ENCODE measurements around the gene LETMD1.

The LETMD1 gene

GRCh38 chr12:51020448-51021182 lies 27.5 kb upstream of the LETMD1 start:
- no peak overlapping the region for H2AFZ ChIP-seq (ENCODE audit: low read depth, low read length, severe bottlenecking)
- H3K9ac ChIP-seq (ENCODE audit: low read length) = no peak overlapping the region
- 0 out of 2 replicates have a peak, but pooled peaks cover 3% of the 10 kb centered on the region for H3F3A ChIP-seq (ENCODE audit: insufficient read depth)
- H4K20me1 ChIP-seq (ENCODE audit: low read depth, low read length) = no peaks in the 10 kb centered on the region
- H3K9me2 ChIP-seq (replicated peaks; ENCODE audit: insufficient read depth, low read length) = no peaks in the 10 kb centered on the region
- H3K4me2 ChIP-seq (ENCODE audit: low read depth, low read length, poor library complexity, severe bottlenecking) = no peak overlapping the region
- peaks cover 66% of the 10 kb centered on the region for H3K79me2 ChIP-seq (ENCODE audit: insufficient read depth, low read length)
- H3K36me3 ChIP-seq (ENCODE audit: low read length) = no peaks in the 10 kb centered on the region
- no peak for TF ChIP-seq EZH2phosphoT487 (conservative IDR thresholded peaks at IDR 0.05; ENCODE audit: low read length)
- TF ChIP-seq, protein P1, sequence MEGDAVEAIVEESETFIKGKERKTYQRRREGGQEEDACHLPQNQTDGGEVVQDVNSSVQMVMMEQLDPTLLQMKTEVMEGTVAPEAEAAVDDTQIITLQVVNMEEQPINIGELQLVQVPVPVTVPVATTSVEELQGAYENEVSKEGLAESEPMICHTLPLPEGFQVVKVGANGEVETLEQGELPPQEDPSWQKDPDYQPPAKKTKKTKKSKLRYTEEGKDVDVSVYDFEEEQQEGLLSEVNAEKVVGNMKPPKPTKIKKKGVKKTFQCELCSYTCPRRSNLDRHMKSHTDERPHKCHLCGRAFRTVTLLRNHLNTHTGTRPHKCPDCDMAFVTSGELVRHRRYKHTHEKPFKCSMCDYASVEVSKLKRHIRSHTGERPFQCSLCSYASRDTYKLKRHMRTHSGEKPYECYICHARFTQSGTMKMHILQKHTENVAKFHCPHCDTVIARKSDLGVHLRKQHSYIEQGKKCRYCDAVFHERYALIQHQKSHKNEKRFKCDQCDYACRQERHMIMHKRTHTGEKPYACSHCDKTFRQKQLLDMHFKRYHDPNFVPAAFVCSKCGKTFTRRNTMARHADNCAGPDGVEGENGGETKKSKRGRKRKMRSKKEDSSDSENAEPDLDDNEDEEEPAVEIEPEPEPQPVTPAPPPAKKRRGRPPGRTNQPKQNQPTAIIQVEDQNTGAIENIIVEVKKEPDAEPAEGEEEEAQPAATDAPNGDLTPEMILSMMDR (IDR thresholded peaks at IDR 0.05; ENCODE audit: insufficient read depth, low read length, poor library complexity, severe bottlenecking) = no peak
- H3K4me3 ChIP-seq (ENCODE audit: insufficient read depth, low read length, poor library complexity, severe bottlenecking) = no peak overlapping the region
- H3K9me3 ChIP-seq (ENCODE audit: insufficient read depth, low read length) = no peaks in the 10 kb centered on the region
- H3K27ac ChIP-seq (ENCODE audit: low read depth, low read length) = no peak overlapping the region
- H3K27me3 ChIP-seq (ENCODE audit: low read length) = no peaks in the 10 kb centered on the region

DNA sequence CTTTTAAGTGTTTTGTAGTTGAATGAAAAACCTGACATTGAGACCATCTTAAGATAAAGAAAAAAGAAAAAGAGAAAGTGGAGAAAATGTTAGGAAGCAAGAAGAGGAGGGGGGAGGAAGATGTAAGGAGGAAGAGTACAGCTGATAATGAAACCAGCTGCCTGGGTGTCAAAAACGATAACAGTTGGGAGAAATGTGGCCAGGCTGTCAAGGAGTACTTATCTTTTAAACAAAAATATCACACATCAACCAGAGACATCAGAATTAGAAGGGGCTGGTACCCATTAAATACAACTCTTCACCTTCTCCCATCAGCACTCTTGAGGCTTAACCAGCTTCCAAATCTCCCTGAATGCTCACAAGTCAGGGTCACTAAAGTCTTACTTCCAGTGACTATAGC lies 26.4 kb upstream of the LETMD1 start:
- Histone ChIP-seq H2AFZ (ENCODE audit: low read depth, low read length, severe bottlenecking) (no peak overlapping the region), H3K9me3 (ENCODE audit: insufficient read depth, low read length) (no peaks in the 10 kb centered on the region), H4K20me1 (ENCODE audit: low read depth, low read length) (no peaks in the 10 kb centered on the region), H3F3A (ENCODE audit: insufficient read depth) (0 out of 2 replicates have a peak, but pooled peaks cover 3% of the 10 kb centered on the region), H3K36me3 (ENCODE audit: low read length) (no peaks in the 10 kb centered on the region), H3K4me2 (ENCODE audit: low read depth, low read length, poor library complexity, severe bottlenecking) (no peak overlapping the region), H3K79me2 (ENCODE audit: insufficient read depth, low read length) (peaks cover 65% of the 10 kb centered on the region), H3K4me3 (ENCODE audit: insufficient read depth, low read length, poor library complexity, severe bottlenecking) (no peak overlapping the region), H3K27me3 (ENCODE audit: low read length) (no peaks in the 10 kb centered on the region), H3K9me2 (replicated peaks; ENCODE audit: insufficient read depth, low read length) (no peaks in the 10 kb centered on the region), H3K9ac (ENCODE audit: low read length) (no peak overlapping the region), H3K27ac (ENCODE audit: low read depth, low read length) (no peak overlapping the region)
- TF ChIP-seq EZH2phosphoT487 (conservative IDR thresholded peaks at IDR 0.05; ENCODE audit: low read length) = no peak
- TF ChIP-seq, protein P1 (IDR thresholded peaks at IDR 0.05; ENCODE audit: insufficient read depth, low read length, poor library complexity, severe bottlenecking) = no peak

- H2AFZ ChIP-seq (ENCODE audit: low read depth, low read length, severe bottlenecking) = no peak overlapping the region
Observed at GRCh38 chr12:51023625-51024382, 24.3 kb upstream of the LETMD1 start.

More at GRCh38 chr12:51023625-51024382, 24.3 kb upstream of the LETMD1 start:
- TF ChIP-seq EZH2phosphoT487 (conservative IDR thresholded peaks at IDR 0.05; ENCODE audit: low read length) = no peak
- TF ChIP-seq, protein P1 (IDR thresholded peaks at IDR 0.05; ENCODE audit: insufficient read depth, low read length, poor library complexity, severe bottlenecking) = no peak
- H4K20me1 ChIP-seq (ENCODE audit: low read depth, low read length) = no peaks in the 10 kb centered on the region
- no peak overlapping the region for H3K9ac ChIP-seq (ENCODE audit: low read length)
- no peak overlapping the region for H3K4me2 ChIP-seq (ENCODE audit: low read depth, low read length, poor library complexity, severe bottlenecking)
- H3K9me3 ChIP-seq (ENCODE audit: insufficient read depth, low read length) = no peaks in the 10 kb centered on the region
- peaks cover 47% of the 10 kb centered on the region for H3K79me2 ChIP-seq (ENCODE audit: insufficient read depth, low read length)
- H3K4me3 ChIP-seq (ENCODE audit: insufficient read depth, low read length, poor library complexity, severe bottlenecking) = no peak overlapping the region
- no peaks in the 10 kb centered on the region for H3K36me3 ChIP-seq (ENCODE audit: low read length)
- 0 out of 2 replicates have a peak, but pooled peaks cover 12% of the 10 kb centered on the region for H3F3A ChIP-seq (ENCODE audit: insufficient read depth)
- H3K9me2 ChIP-seq (replicated peaks; ENCODE audit: insufficient read depth, low read length) = no peaks in the 10 kb centered on the region
- no peak overlapping the region for H3K27ac ChIP-seq (ENCODE audit: low read depth, low read length)
- H3K27me3 ChIP-seq (ENCODE audit: low read length) = no peaks in the 10 kb centered on the region
